HG03520 (cell line): ENCODE data around the gene MAFF.

Source experiments
- ATAC-seq: cut with Tn5 transposase; IDR thresholded peaks from one replicate; pipeline ENCODE4 v1.9.1; 2021; ENCODE audit warnings: mild to moderate bottlenecking, moderate library complexity; ENCODE audit not compliant: unreplicated experiment

MAFF gene

GRCh38 chr22:38203090-38203810 is 1.5 kb downstream of the MAFF start:
- ATAC-seq = no peak

GRCh38 chr22:38203855-38204514 is 2.2 kb downstream of the MAFF start:
- no peak for ATAC-seq

DNA sequence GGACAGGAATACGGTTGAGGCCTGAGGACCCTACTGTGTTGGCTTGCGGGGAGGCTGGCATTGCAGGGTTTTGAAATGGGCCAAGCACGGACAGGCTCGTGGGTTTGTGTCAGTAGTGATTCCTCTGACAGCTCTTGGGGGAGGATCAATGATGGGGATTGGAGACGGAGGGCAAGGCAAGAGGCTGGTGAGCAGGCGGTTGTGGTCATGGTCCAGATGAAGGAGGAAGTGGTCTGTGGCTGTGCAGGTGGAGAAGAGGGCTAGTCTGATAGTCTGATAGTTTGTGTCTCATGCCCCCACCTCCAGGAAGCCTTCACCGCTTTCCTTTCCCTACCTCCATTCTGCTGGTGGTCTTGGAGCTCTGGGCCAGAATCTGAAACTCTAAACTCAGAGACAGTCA is 3.0 kb downstream of the MAFF start:
- ATAC-seq = no peak

DNA sequence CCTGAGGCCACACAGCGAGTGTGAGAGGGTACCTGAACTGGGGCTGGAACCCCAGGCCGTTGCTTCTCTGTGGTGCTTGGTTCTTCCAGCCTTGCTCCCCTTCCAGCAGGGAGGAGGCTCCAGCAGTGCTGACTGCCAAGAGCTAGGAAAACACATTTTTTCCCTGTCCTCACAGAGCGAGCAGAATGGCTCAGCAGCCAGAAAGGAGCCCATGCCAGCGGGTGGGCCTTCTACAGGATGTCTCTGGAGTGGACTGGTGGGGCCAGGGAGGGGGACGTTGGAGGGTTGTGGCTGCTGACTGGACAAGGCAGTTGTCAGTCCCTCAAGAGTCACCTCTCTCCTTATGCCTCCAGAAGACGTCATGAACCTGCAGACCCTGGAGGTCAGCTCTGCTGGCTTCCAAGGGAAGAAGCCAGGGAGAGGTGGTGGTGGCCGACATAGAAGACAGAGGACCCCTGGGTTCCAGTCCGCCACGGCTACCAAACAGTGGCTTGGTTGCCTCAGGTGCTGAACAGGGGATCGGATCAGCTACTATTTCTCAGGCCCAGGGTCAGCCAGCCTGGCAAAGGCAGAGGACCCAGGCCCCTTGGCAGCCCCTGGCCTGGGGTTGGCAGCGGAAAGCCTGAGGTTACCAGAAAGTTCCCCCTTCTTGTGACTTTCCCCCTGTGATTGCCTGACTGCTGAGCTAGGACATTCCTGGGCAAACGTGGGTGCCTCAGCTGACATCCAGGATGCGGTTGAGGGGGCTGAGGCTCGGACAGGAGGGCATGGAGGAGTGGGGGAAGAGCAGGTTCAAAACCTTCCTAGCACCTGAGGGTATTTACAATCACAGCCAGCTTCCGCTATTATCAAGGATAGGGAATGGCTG is 3.7 kb downstream of the MAFF start:
- no peak for ATAC-seq

GRCh38 chr22:38207898-38208432 is 6.2 kb downstream of the MAFF start:
- ATAC-seq = no peak

- ATAC-seq = no peak
These were observed 6.8 kb downstream of the MAFF start for GRCh38 chr22:38208551-38208968.

GRCh38 chr22:38211556-38211955 is 9.8 kb downstream of the MAFF start:
- ATAC-seq = no peak

DNA sequence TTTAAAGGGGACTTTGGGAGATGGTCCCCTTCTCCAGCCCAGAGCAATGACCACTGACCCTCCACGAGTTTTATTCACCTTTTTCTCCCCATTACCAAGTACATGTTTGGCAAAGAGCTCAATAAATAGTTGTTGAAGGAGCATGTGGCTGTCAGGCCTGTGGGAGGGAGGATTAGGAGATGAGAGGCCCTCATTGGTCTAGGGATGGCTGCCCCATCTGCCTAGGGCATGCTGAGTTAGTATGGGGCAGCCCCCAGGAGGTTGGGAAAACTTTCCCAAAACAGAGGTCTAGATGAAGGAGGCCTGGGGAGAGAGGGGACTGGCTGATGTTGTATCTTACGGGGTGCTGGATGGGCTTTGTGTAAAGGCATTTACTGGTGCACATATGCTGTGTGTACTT is 10.6 kb downstream of the MAFF start:
- no peak for ATAC-seq

DNA sequence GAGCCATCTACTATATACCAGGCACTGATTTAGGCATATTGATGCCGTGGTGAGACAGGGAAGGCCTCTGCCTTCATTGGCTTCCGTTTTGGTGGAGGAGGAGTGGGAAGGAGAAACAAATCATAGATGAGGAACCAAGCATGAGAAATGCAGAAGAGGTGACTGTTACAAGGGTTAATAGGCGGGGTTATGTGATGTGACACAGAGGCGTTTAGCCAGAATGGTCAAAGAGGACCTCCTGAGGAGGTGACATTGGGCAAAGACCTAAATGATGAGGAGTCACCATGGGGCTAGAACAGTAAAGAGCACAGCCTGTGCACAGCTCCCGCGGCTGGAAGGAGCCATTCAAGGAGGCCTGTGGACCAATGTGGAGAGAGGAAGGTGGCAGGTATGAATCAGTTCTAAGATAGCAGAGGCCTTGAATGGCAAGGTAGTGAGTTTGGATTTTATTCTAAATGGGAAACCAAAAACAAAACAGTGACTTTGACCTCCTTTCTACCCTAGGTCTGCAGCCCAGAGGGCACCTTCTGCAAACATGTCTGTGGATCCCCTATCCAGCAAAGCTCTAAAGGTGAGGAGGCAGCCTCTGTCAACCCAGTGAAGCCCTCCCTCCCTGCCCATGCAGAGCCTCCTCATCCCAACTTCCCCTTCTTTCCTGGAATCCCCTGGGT is 11.7 kb downstream of the MAFF start:
- ATAC-seq = no peak

- ATAC-seq = no peak
These were observed 12.2 kb downstream of the MAFF start for GRCh38 chr22:38213990-38214301.

DNA sequence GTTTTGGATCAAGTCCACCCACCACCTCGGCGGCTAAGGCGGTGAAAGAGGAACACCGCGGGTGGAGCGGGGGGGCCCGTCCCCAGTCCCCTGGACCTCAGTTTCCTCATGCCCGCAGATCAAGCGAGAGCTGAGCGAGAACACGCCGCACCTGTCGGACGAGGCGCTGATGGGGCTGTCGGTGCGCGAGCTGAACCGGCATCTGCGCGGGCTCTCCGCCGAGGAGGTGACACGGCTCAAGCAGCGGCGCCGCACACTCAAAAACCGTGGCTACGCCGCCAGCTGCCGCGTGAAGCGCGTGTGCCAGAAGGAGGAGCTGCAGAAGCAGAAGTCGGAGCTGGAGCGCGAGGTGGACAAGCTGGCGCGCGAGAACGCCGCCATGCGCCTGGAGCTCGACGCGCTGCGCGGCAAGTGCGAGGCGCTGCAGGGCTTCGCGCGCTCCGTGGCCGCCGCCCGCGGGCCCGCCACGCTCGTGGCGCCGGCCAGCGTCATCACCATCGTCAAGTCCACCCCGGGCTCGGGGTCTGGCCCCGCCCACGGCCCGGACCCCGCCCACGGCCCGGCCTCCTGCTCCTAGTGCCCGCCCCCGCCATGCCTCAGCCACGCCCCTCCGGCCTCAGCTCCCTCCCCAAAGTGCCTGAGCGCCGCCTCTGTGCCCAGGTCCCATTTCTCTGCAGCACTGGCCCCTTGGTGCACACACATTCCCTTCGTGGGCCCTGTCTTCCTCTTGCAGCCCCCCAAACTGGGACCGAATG is 12.7 kb downstream of the MAFF start:
- ATAC-seq = no peak

- ATAC-seq = no peak
These were observed 13.6 kb downstream of the MAFF start for GRCh38 chr22:38215156-38216038.

GRCh38 chr22:38218661-38219622 is 17.1 kb downstream of the MAFF start:
- no peak for ATAC-seq

DNA sequence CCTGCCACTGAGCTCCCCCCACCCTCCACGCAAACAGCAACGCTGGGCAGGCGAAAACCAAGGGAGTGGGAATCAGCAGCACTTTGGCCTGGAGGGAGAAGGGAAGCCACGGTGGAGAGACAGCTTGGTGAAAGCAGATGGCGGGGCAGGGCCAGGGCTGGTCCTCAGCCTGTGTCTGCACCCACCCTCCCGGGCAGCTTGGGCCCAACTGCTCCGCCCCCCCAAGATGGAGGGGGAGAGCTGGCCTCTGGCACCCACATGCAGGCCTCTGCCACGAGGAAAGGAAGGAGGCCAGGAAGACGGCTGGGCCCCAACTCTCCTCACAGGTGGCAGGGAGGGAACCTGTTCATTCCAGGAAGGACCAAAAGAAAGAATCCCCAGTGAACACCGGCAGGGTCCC is 17.8 kb downstream of the MAFF start:
- ATAC-seq = no peak

DNA sequence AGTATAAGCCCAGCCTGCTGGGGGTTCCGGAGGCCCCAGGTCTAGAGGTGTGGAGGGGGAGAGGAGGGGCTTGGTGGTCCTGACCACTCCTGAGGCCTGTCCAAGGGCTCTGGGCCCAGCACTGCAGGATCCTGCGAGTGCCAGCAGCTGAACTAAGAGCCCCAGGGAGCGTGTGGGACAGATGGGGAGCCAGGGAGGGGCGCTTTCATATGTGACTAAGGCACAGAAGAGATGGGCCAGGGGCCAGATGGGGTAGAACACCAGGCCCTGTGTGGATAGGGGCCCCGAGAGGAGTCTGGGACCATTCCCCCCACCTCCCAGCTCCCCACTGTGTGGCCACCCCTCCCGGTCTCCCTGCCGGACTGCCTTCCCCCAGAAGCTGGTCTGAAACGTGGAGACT is 18.4 kb downstream of the MAFF start:
- no peak for ATAC-seq

DNA sequence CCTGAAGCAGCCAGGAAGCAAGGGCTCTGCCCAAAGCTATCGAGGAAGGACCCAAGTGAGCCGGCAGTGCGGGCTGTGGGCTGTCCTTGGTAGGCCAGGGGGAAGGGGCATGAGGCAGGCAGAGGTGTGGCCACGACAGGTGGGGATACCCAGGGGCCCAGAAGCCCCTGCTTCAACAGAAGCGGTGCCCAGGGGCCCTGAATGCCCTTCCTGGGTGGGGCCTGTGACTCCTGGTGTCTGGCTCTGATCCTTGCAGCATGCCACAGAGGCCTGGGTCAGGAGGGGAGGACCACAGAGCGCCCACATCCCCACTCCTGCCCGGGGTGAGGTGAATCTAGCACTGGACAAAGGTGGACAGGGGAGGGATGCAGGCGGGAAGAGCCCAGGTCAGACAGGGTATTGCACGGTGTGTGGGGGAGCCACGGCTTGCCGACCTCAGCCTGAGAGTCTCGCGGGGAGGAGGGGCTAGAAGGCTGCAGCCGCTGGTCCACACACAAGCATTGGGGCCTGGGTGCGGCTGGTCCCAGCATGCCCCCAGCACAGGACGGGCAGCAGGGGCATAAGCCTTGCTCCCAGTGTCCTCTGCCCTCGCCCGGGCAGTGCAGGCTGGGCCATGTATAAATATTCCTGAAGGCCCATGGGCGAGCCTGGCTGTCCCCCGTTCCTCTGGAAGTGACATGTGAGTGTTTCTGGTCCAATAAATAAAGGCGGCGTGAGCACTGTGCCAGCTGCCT is 19.0 kb downstream of the MAFF start:
- no peak for ATAC-seq

DNA sequence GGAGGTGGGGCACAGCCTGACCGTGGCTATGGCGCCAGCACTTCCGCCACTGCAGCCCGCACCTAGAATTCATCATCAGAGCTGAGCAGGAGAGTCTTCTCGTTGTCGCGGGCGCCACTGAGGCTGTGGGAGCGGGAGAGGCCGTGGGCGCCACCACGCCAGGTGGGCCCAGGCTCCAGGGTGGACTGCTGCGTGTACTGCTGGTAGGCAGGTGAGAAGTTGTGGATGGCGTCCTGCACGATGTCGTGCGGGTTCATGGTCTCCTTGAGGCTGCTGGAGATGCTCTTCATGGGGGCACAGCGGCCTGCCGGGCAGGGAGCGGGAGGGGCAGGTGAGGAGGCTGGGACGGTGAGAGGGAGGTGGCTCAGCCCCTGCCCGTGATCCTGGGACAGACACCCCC is 19.6 kb downstream of the MAFF start:
- ATAC-seq = no peak
